H1 (cell line): ENCODE measurements around the gene P4HA3. TPM values are rescaled to one million over a fixed set of nuclear protein-coding genes. Genes with fewer than 3 reads are reported as not detected.

Experiments
- CTCF ChIA-PET: fragments of 300-600 bp; sonication (Branson Sonifier 250); formaldehyde crosslinking; loops from one replicate; lab custom pipeline; 2021; ENCODE audit not compliant: partially characterized antibody; lab: Charles Lee
- POLR2A ChIA-PET: fragments of 300-600 bp; sonication (Branson Sonifier 250); formaldehyde crosslinking; loops from one replicate; lab custom pipeline; 2021; ENCODE audit warnings: inconsistent platforms; ENCODE audit not compliant: partially characterized antibody; lab: Charles Lee
- DNase-seq, 2 experiments: peaks; one replicate each; pipeline versions ENCODE4 v3.0.0 to v3.0.0-alpha.2; 2010 to 2022; ENCODE audit warnings: low spot score in 2 of 2, low read depth in 1 of 2, mixed read lengths in 1 of 2
- FAIRE-seq: peaks from 2 replicates; lab custom pipeline; 2011; peaks lifted over from hg19 to GRCh38; lab: Jason Lieb, UNC
- H2AFZ ChIP-seq: 2 replicates; pipeline ENCODE4 v1.8.1; 2012; ENCODE audit warnings: low read length, inconsistent platforms
- H2AK5ac ChIP-seq: 2 replicates; pipeline ENCODE4 v1.6.1; 2013; ENCODE audit warnings: low read depth, low read length
- H2BK120ac ChIP-seq: replicated peaks from 2 replicates; pipeline ENCODE3; 2013; ENCODE audit warnings: low read depth, low read length, inconsistent platforms
- H2BK12ac ChIP-seq: 2 replicates; pipeline ENCODE4 v1.6.1; 2013; ENCODE audit warnings: low read depth, low read length
- H2BK15ac ChIP-seq: 2 replicates; pipeline ENCODE4 v1.6.1; 2013; ENCODE audit warnings: low read length
- H2BK20ac ChIP-seq: 2 replicates; pipeline ENCODE4 v1.6.1; 2013; ENCODE audit warnings: low read length
- H2BK5ac ChIP-seq: 2 replicates; pipeline ENCODE4 v1.6.1; 2013; ENCODE audit warnings: low read depth, low read length
- H3K14ac ChIP-seq: 2 replicates; pipeline ENCODE4 v1.6.1; 2013; ENCODE audit warnings: inconsistent platforms; ENCODE audit not compliant: insufficient read length
- H3K18ac ChIP-seq: 2 replicates; pipeline ENCODE4 v1.6.1; 2013; ENCODE audit warnings: low read length; ENCODE audit errors: extremely low read depth
- H3K23ac ChIP-seq: 2 replicates; pipeline ENCODE4 v1.6.1; 2013; ENCODE audit warnings: inconsistent platforms; ENCODE audit not compliant: insufficient read length
- H3K23me2 ChIP-seq: 2 replicates; pipeline ENCODE4 v1.6.1; 2013; ENCODE audit warnings: low read depth, low read length
- H3K27ac ChIP-seq: 2 replicates; pipeline ENCODE4 v1.6.1; 2011; ENCODE audit warnings: low read depth, low read length, inconsistent platforms
- H3K27me3 ChIP-seq, 4 experiments: replicated peaks in 1 of 4; 1 replicate in 1 of 4; 2 replicates in 3 of 4; pipeline versions ENCODE4 v1.6.1 to v1.8.1; 2011 to 2013; ENCODE audit warnings: low read length in 3 of 4, mild to moderate bottlenecking in 3 of 4, inconsistent platforms in 2 of 4, mixed read lengths in 2 of 4, moderate library complexity in 1 of 4; ENCODE audit not compliant: control insufficient read depth in 3 of 4, insufficient read depth in 3 of 4; ENCODE audit errors: extremely low read depth in 1 of 4
- H3K36me3 ChIP-seq, 4 experiments: 2 replicates each; pipeline versions ENCODE4 v1.6.1 to v1.8.1; 2011 to 2013; ENCODE audit warnings: mild to moderate bottlenecking in 4 of 4, low read length in 3 of 4, moderate library complexity in 2 of 4, control low read depth in 1 of 4, inconsistent platforms in 1 of 4; ENCODE audit not compliant: insufficient read depth in 4 of 4, control insufficient read depth in 2 of 4
- H3K4ac ChIP-seq: replicated peaks from 2 replicates; pipeline ENCODE3; 2013; ENCODE audit warnings: low read length, low read depth, mixed read lengths, inconsistent platforms; ENCODE audit not compliant: insufficient read length
- H3K4me1 ChIP-seq, 4 experiments: replicated peaks in 1 of 4; 1 replicate in 1 of 4; 2 replicates in 3 of 4; pipeline versions ENCODE4 v1.6.1 to v1.8.1; 2011 to 2013; ENCODE audit warnings: low read length in 3 of 4, inconsistent platforms in 2 of 4, mixed read lengths in 1 of 4; ENCODE audit not compliant: insufficient read depth in 4 of 4, control insufficient read depth in 3 of 4
- H3K4me2 ChIP-seq, 2 experiments: 2 replicates each; pipeline versions ENCODE4 v1.6.1 to v1.8.1; 2011 to 2013; ENCODE audit warnings: low read depth in 2 of 2, low read length in 2 of 2, control low read depth in 1 of 2, inconsistent platforms in 1 of 2, mild to moderate bottlenecking in 1 of 2; ENCODE audit not compliant: insufficient read depth in 1 of 2
- H3K4me3 ChIP-seq, 4 experiments: fragments of 200-600, 300-600 bp in 1 of 4; sonication (generic), shearing (Covaris generic), sonication (Bioruptor Twin) in 1 of 4; 2 replicates each; pipeline versions ENCODE4 v1.5.1 to v1.8.1; 2011 to 2016; ENCODE audit warnings: low read length in 4 of 4, low read depth in 3 of 4, control low read depth in 2 of 4, inconsistent platforms in 2 of 4, mild to moderate bottlenecking in 2 of 4, mixed read lengths in 1 of 4, moderate library complexity in 1 of 4; ENCODE audit not compliant: insufficient read depth in 2 of 4; ENCODE audit errors: extremely low read depth in 1 of 4
- H3K56ac ChIP-seq: replicated peaks from 2 replicates; pipeline ENCODE3; 2013; ENCODE audit warnings: low read depth, mild to moderate bottlenecking, mixed read lengths, low read length, inconsistent platforms; ENCODE audit not compliant: insufficient read length
- H3K79me1 ChIP-seq: 2 replicates; pipeline ENCODE4 v1.6.1; 2013; ENCODE audit warnings: low read depth, low read length, control low read depth
- H3K79me2 ChIP-seq, 2 experiments: 2 replicates each; pipeline versions ENCODE4 v1.6.1 to v1.8.1; 2012 to 2013; ENCODE audit warnings: low read length in 2 of 2, mild to moderate bottlenecking in 2 of 2, inconsistent platforms in 1 of 2; ENCODE audit not compliant: insufficient read depth in 2 of 2, control insufficient read depth in 1 of 2
- H3K9ac ChIP-seq, 4 experiments: replicated peaks in 1 of 4; 1 replicate in 1 of 4; 2 replicates in 3 of 4; pipeline versions ENCODE4 v1.6.1 to v1.8.1; 2011 to 2013; ENCODE audit warnings: low read depth in 3 of 4, low read length in 3 of 4, control low read depth in 2 of 4, mild to moderate bottlenecking in 2 of 4, moderate library complexity in 2 of 4, inconsistent platforms in 1 of 4; ENCODE audit errors: extremely low read depth in 1 of 4
- H3K9me3 ChIP-seq, 2 experiments: 2 replicates each; pipeline versions ENCODE4 v1.6.1 to v1.8.1; 2012 to 2013; ENCODE audit warnings: mild to moderate bottlenecking in 2 of 2, moderate library complexity in 2 of 2, control low read depth in 1 of 2, inconsistent platforms in 1 of 2, low read depth in 1 of 2, low read length in 1 of 2, mixed read lengths in 1 of 2; ENCODE audit not compliant: insufficient read depth in 2 of 2
- H4K20me1 ChIP-seq, 2 experiments: replicated peaks in 1 of 2; 2 replicates each; pipeline versions ENCODE3 to v1.8.1; 2011 to 2013; ENCODE audit warnings: inconsistent platforms in 2 of 2, low read length in 2 of 2, mild to moderate bottlenecking in 1 of 2; ENCODE audit not compliant: insufficient read depth in 2 of 2, control insufficient read depth in 1 of 2
- H4K5ac ChIP-seq: 2 replicates; pipeline ENCODE4 v1.6.1; 2013; ENCODE audit warnings: low read length, low read depth, mixed read lengths, inconsistent platforms; ENCODE audit not compliant: insufficient read length
- H4K8ac ChIP-seq: 2 replicates; pipeline ENCODE4 v1.8.0; 2013; ENCODE audit warnings: mild to moderate bottlenecking, moderate library complexity, low read length, inconsistent platforms; ENCODE audit not compliant: insufficient read depth; ENCODE audit errors: extremely low read depth
- H4K91ac ChIP-seq: replicated peaks from 2 replicates; pipeline ENCODE3; 2013; ENCODE audit warnings: low read length, mixed read lengths, inconsistent platforms; ENCODE audit not compliant: insufficient read length
- BCL11A ChIP-seq, 2 experiments: IDR thresholded peaks; one replicate each; pipeline ENCODE4 v1.6.1; 2011; ENCODE audit warnings: low read depth in 2 of 2, low read length in 2 of 2, mild to moderate bottlenecking in 2 of 2
- E2F6 ChIP-seq: IDR thresholded peaks from 2 replicates; pipeline ENCODE4 v1.6.1; 2012; ENCODE audit warnings: inconsistent platforms
- RNF2 ChIP-seq: fragments of 200-900, 300-1000 bp; sonication (generic); IDR thresholded peaks from 2 replicates; pipeline ENCODE4 v1.7.1; 2016; ENCODE audit warnings: borderline replicate concordance, low read depth, mild to moderate bottlenecking, antibody characterized with exemption, low read length; ENCODE audit not compliant: poor library complexity, severe bottlenecking; ENCODE audit errors: missing control alignments
- WGBS, 2 experiments: shearing (Covaris generic) in 1 of 2; methylation state at CpG; one replicate each; pipeline versions ENCODE4 v1.1.6 to v1.1.7; 2013 to 2015; ENCODE audit warnings: low lambda C conversion rate in 2 of 2, mixed read lengths in 2 of 2, inconsistent platforms in 1 of 2, low coverage in 1 of 2, missing lambda C conversion rate in 1 of 2; ENCODE audit not compliant: insufficient replicate concordance in 2 of 2, insufficient coverage in 1 of 2, insufficient read length in 1 of 2; ENCODE audit errors: extremely low coverage in 1 of 2, missing lambda C conversion rate in 1 of 2; 5-methylcytosine and 5-hydroxymethylcytosine counted together
- polyA plus RNA-seq, 7 experiments: library from polyadenylated mRNA; depleted of rRNA in 3 of 7; stranded (reverse) in 5 of 7; unstranded in 2 of 7; fragments of >200 nt in 5 of 7; fragments of 200-250 nt in 2 of 7; gene quantifications; 1 replicate in 5 of 7; 2 replicates in 1 of 7; 4 replicates in 1 of 7; pipeline versions ENCODE4 v1.2.1 to v1.2.3, GENCODE V29; 2011 to 2013; ENCODE audit warnings: missing spikeins in 2 of 7, mixed read lengths in 2 of 7
- total RNA-seq: library from RNA; stranded (reverse); fragmentation: NEBNext Ultra II Directional; extraction: Animal tissue kit (Norgen Biotek cat#: 25700); gene quantifications from 2 replicates; pipeline ENCODE4 v1.2.1, GENCODE V29; 2021

P4HA3 gene
- total and polyA plus RNA-seq, 2 of the 8 experiments (the other 6 are each of a cell fraction or from before 2014, with no cell fraction given) = 0.06 TPM; not detected in 1

DNA sequence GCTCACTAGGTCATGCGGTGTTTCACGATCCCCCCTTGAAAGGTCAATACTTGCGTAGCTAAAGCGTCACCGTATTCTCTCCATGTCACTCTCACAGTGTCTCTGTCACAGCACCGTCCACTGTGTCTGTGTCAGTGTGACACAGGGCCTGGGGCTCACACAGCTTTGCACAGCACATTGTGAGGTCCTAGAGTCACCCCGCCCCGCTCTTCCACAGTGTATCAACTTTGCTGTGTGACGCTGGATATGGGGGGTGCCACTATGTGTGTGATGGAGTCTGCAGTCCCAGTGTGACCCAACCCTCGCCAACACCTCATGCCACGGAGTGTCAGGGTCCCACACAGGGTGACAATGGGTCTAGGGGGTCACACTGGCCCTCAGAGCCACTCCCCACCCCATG is 583 bp downstream of the P4HA3 start:
- peak overlapping the region; percentile 73 to 77 for H3K4me2 ChIP-seq
- no peak overlapping the region for H3K18ac ChIP-seq
- H3K23ac ChIP-seq = no peak overlapping the region
- no peak overlapping the region for H2BK120ac ChIP-seq
- H3K79me1 ChIP-seq = no peaks in the 10 kb centered on the region
- no peak for DNase-seq
- H3K27me3 ChIP-seq = peaks cover 8 to 24% (median 16%) of the 10 kb centered on the region in 4 experiments
- no peak overlapping the region for H3K9ac ChIP-seq
- H4K5ac ChIP-seq = no peak overlapping the region
- no peak for FAIRE-seq
- WGBS, 2 experiments = 79% methylated on average over 11 of the region's 11 CpGs; no CpG with 5 or more reads in 1 of the 2 experiments
- H4K91ac ChIP-seq = no peak overlapping the region
- H2AK5ac ChIP-seq = no peak overlapping the region
- no peaks in the 10 kb centered on the region for H3K79me2 ChIP-seq
- no peaks in the 10 kb centered on the region for H3K9me3 ChIP-seq
- peaks cover 0 to 8% (median 3%) of the 10 kb centered on the region in 4 experiments; a peak in 3 of 7 replicates for H3K4me1 ChIP-seq
- no peak overlapping the region for H2BK20ac ChIP-seq
- no peak overlapping the region for H3K56ac ChIP-seq
- CTCF ChIA-PET = interaction anchor here (0.6 to 2.3 kb wide), 5 partner anchors 8 to 385 kb away, joined by 3 to 16 read pairs (median 6); no protein-coding TSS in a partner anchor
- H3K23me2 ChIP-seq = peaks cover 7% of the 10 kb centered on the region
- H2BK15ac ChIP-seq = no peak overlapping the region
- no peaks in the 10 kb centered on the region for H3K36me3 ChIP-seq
- no peak overlapping the region for H2BK5ac ChIP-seq
- H2AFZ ChIP-seq = peak overlapping the region; percentile 60; the same call in 1 of the 2 replicates
- H3K4me3 ChIP-seq = peak overlapping the region; percentile 13 to 59 (median 38); a peak in 5 of 8 replicates
- no peak overlapping the region for H3K27ac ChIP-seq
- no peak overlapping the region; the same call in 1 of the 2 replicates for H4K8ac ChIP-seq
- H3K14ac ChIP-seq = no peak overlapping the region
- no peak overlapping the region for H3K4ac ChIP-seq
- POLR2A ChIA-PET = no interaction called here
- H2BK12ac ChIP-seq = 0 out of 2 replicates have a peak overlapping the region, but pooled peaks have one; percentile 13
- H4K20me1 ChIP-seq = peaks cover 0 to 6% of the 10 kb centered on the region in 2 experiments
- TF ChIP-seq RNF2 = no peak
- no peak for TF ChIP-seq BCL11A (IDR thresholded peaks at IDR 0.05; ENCODE audit: low read depth in 2 of 2, low read length in 2 of 2)
- no peak for TF ChIP-seq E2F6
